IMR-90 (cell line): ENCODE data around the gene DLL4. TPM values are rescaled to one million over a fixed set of nuclear protein-coding genes. Genes with fewer than 3 reads are reported as not detected.

Source experiments
- ATAC-seq: fragments of 200-7000 bp; cut with Tn5 transposase; 2 replicates; pipeline ENCODE4 v1.9.1; 2020; ENCODE audit warnings: low read depth, mild to moderate bottlenecking, moderate library complexity
- BruUV-seq: library from RNA; stranded (reverse); fragments of 400-500 nt; replicated peaks from 2 replicates; lab custom pipeline; 2021; lab: Mats Ljungman, UMichigan
- CTCF ChIA-PET: fragments of 300-600 bp; formaldehyde crosslinking; extraction: SDS; loops from one replicate; lab custom pipeline; 2021; ENCODE audit warnings: antibody characterized with exemption; lab: Yijun Ruan, JAX
- POLR2A ChIA-PET: fragments of 300-600 bp; sonication (Branson Sonifier 250); formaldehyde crosslinking; loops from one replicate; lab custom pipeline; 2022; ENCODE audit warnings: antibody characterized with exemption; ENCODE audit not compliant: unreplicated experiment; lab: Charles Lee
- DNase-seq: peaks from one replicate; pipeline ENCODE4 v3.0.0; 2013
- H2AFZ ChIP-seq: replicated peaks from 2 replicates; pipeline ENCODE3; 2013; ENCODE audit warnings: low read length, mild to moderate bottlenecking; ENCODE audit not compliant: poor library complexity
- H2AK5ac ChIP-seq: 2 replicates; pipeline ENCODE4 v1.6.1; 2013; ENCODE audit warnings: low read depth, low read length, inconsistent platforms
- H2AK9ac ChIP-seq: replicated peaks from 2 replicates; pipeline ENCODE3; 2013; ENCODE audit warnings: mild to moderate bottlenecking, low read depth, low read length, moderate library complexity; ENCODE audit not compliant: poor library complexity
- H2BK120ac ChIP-seq: 2 replicates; pipeline ENCODE4 v1.6.1; 2013; ENCODE audit warnings: low read depth, low read length, inconsistent platforms
- H2BK15ac ChIP-seq: 3 replicates; pipeline ENCODE4 v1.6.1; 2013; ENCODE audit warnings: low read depth, low read length, inconsistent platforms
- H2BK20ac ChIP-seq: 2 replicates; pipeline ENCODE4 v1.6.1; 2013; ENCODE audit warnings: low read depth, mild to moderate bottlenecking, inconsistent platforms, low read length, moderate library complexity
- H2BK5ac ChIP-seq: 2 replicates; pipeline ENCODE4 v1.6.1; 2013; ENCODE audit warnings: mild to moderate bottlenecking, low read depth, low read length, inconsistent platforms; ENCODE audit not compliant: poor library complexity, severe bottlenecking
- H3K14ac ChIP-seq: replicated peaks from 2 replicates; pipeline ENCODE4 v1.6.1; 2013; ENCODE audit warnings: low read depth, low read length, inconsistent platforms
- H3K18ac ChIP-seq: 2 replicates; pipeline ENCODE4 v1.6.1; 2013; ENCODE audit warnings: low read depth, low read length, control low read depth
- H3K23ac ChIP-seq: 2 replicates; pipeline ENCODE4 v1.6.1; 2013; ENCODE audit warnings: low read depth, low read length, inconsistent platforms
- H3K27ac ChIP-seq: 2 replicates; pipeline ENCODE4 v1.5.1; 2013; ENCODE audit warnings: mild to moderate bottlenecking, control low read depth, low read length; ENCODE audit not compliant: insufficient read depth
- H3K27me3 ChIP-seq: 2 replicates; pipeline ENCODE4 v1.6.1; 2013; ENCODE audit warnings: low read length; ENCODE audit not compliant: control insufficient read depth, insufficient read depth
- H3K36me3 ChIP-seq: 2 replicates; pipeline ENCODE4 v1.6.1; 2013; ENCODE audit warnings: low read length, mixed read lengths; ENCODE audit not compliant: control insufficient read depth, insufficient read depth
- H3K4ac ChIP-seq: 2 replicates; pipeline ENCODE4 v1.6.1; 2013; ENCODE audit warnings: low read depth, low read length, inconsistent platforms
- H3K4me1 ChIP-seq: 2 replicates; pipeline ENCODE4 v1.6.1; 2013; ENCODE audit warnings: low read length, mixed read lengths; ENCODE audit not compliant: control insufficient read depth, insufficient read depth
- H3K4me2 ChIP-seq: 2 replicates; pipeline ENCODE4 v1.6.1; 2013; ENCODE audit warnings: low read depth, mild to moderate bottlenecking, control low read depth, low read length, moderate library complexity
- H3K4me3 ChIP-seq: 2 replicates; pipeline ENCODE4 v1.5.1; 2013; ENCODE audit warnings: low read depth, mild to moderate bottlenecking, control low read depth, low read length, moderate library complexity; ENCODE audit not compliant: insufficient read depth
- H3K56ac ChIP-seq: 2 replicates; pipeline ENCODE4 v1.6.1; 2013; ENCODE audit warnings: low read length, inconsistent platforms; ENCODE audit not compliant: insufficient read depth; ENCODE audit errors: extremely low read depth
- H3K79me1 ChIP-seq, 2 experiments: 2 replicates each; pipeline ENCODE4 v1.6.1; 2013; ENCODE audit warnings: low read length in 2 of 2, inconsistent platforms in 1 of 2, low read depth in 1 of 2
- H3K9ac ChIP-seq: 2 replicates; pipeline ENCODE4 v1.6.1; 2013; ENCODE audit warnings: low read depth, low read length, control low read depth
- H3K9me1 ChIP-seq: 2 replicates; pipeline ENCODE4 v1.6.1; 2013; ENCODE audit warnings: low read length, inconsistent platforms; ENCODE audit not compliant: insufficient read depth
- H3K9me3 ChIP-seq: 2 replicates; pipeline ENCODE4 v1.6.1; 2013; ENCODE audit warnings: low read length; ENCODE audit not compliant: control insufficient read depth, insufficient read depth
- H4K20me1 ChIP-seq: 2 replicates; pipeline ENCODE4 v1.6.1; 2013; ENCODE audit warnings: low read length, inconsistent platforms; ENCODE audit not compliant: insufficient read depth
- H4K5ac ChIP-seq: 2 replicates; pipeline ENCODE4 v1.6.1; 2013; ENCODE audit warnings: mild to moderate bottlenecking, low read depth, low read length, control low read depth
- H4K8ac ChIP-seq, 2 experiments: 2 replicates each; pipeline ENCODE4 v1.6.1; 2013; ENCODE audit warnings: low read depth in 2 of 2, low read length in 2 of 2, control low read depth in 1 of 2, inconsistent platforms in 1 of 2
- H4K91ac ChIP-seq: 2 replicates; pipeline ENCODE4 v1.6.1; 2013; ENCODE audit warnings: low read depth, low read length, inconsistent platforms; ENCODE audit not compliant: insufficient read depth
- CTCF ChIP-seq: conservative IDR thresholded peaks from 2 replicates; pipeline ENCODE4 v1.5.1; 2012; ENCODE audit warnings: mild to moderate bottlenecking, low read depth, low read length, improper control_type of control experiment
- MAFK ChIP-seq: IDR thresholded peaks from 2 replicates; pipeline ENCODE4 v1.6.1; 2012; ENCODE audit warnings: low read depth, low read length, improper control_type of control experiment
- MXI1 ChIP-seq: IDR thresholded peaks from 2 replicates; pipeline ENCODE4 v1.6.1; 2012; ENCODE audit warnings: low read depth, mild to moderate bottlenecking, low read length, moderate library complexity, borderline replicate concordance
- NFE2L2 ChIP-seq: fragments of 150-350 bp; IDR thresholded peaks from 2 replicates; pipeline ENCODE4 v1.6.1; 2016; ENCODE audit warnings: low read depth, mild to moderate bottlenecking, low read length
- SMC3 ChIP-seq: fragments of 150-350 bp; IDR thresholded peaks from 2 replicates; pipeline ENCODE4 v1.6.1; 2016; ENCODE audit warnings: low read depth, mild to moderate bottlenecking, antibody characterized with exemption, low read length, moderate library complexity
- WGBS, 2 experiments: methylation state at CpG; one replicate each; pipeline versions ENCODE4 v1.1.5 to v1.1.7; 2013; ENCODE audit warnings: missing lambda C conversion rate in 2 of 2; ENCODE audit not compliant: insufficient read length in 1 of 2; ENCODE audit errors: extremely low coverage in 2 of 2; 5-methylcytosine and 5-hydroxymethylcytosine counted together
- dilution Hi-C: fragments of 300-500 bp; cut with HindIII; formaldehyde crosslinking; loops from one replicate; pipeline ENCODE4 v1.14.3; 2018; ENCODE audit warnings: low sequenced_read_pairs; ENCODE audit not compliant: unreplicated experiment
- in situ Hi-C: fragments of 300-500 bp; cut with MboI; formaldehyde crosslinking; loops from 3 replicates; pipeline ENCODE4 v1.14.3; 2019; ENCODE audit warnings: low sequenced_read_pairs, inconsistent platforms, mixed read lengths
- intact Hi-C: fragments of 100-400 bp; cut with micrococcal nuclease; formaldehyde crosslinking; loops from 2 replicates; pipeline ENCODE4 v1.10.0; 2022
- polyA plus RNA-seq, 3 experiments: library from polyadenylated mRNA; depleted of rRNA; stranded (reverse); fragments of >200 nt; gene quantifications; 2 replicates each; pipeline ENCODE4 v1.2.3, GENCODE V29; 2012; ENCODE audit warnings: low replicate concordance in 1 of 3
- total RNA-seq: library from RNA; depleted of rRNA; stranded (reverse); fragments of >200 nt; gene quantifications from 2 replicates; pipeline ENCODE4 v1.2.3, GENCODE V29; 2012

Gene DLL4
- total and polyA plus RNA-seq, 2 of the 4 experiments (the other 2 are of a cell fraction) = 1.8 to 3.4 TPM

- no peak overlapping the region for H2BK120ac ChIP-seq
- peaks cover 21% of the 10 kb centered on the region for H3K4me1 ChIP-seq
- H3K18ac ChIP-seq = 0 out of 2 replicates have a peak overlapping the region, but pooled peaks have one; percentile 11
- intact Hi-C loops (no loop called here), dilution Hi-C loops (no loop called here), in situ Hi-C loops (no loop called here)
- peaks cover 3% of the 10 kb centered on the region; the same call in 1 of the 2 replicates for H3K36me3 ChIP-seq
- no TSS peak for BruUV-seq
- H3K9me3 ChIP-seq = no peaks in the 10 kb centered on the region
- peaks cover 16% of the 10 kb centered on the region for H3K9me1 ChIP-seq
- peak; percentile 21 for ATAC-seq
- no peak overlapping the region; the same call in 1 of the 2 replicates for H4K91ac ChIP-seq
- TF ChIP-seq SMC3 (peak; percentile 32; the same call in 1 of the 2 replicates), CTCF (peak; percentile 43), MAFK (no peak), NFE2L2 (no peak), MXI1 (no peak)
- H2BK15ac ChIP-seq = peak overlapping the region; percentile 67; the same call in 1 of the 3 replicates
- H4K5ac ChIP-seq = 0 out of 2 replicates have a peak overlapping the region, but pooled peaks have one; percentile 20
- peak overlapping the region; percentile 71 for H2AK9ac ChIP-seq
- H2AK5ac ChIP-seq = peak overlapping the region; percentile 59; the same call in 1 of the 2 replicates
- H3K23ac ChIP-seq = peak overlapping the region; percentile 85; the same call in 1 of the 2 replicates
- H3K14ac ChIP-seq = peak overlapping the region; percentile 78; the same call in 1 of the 2 replicates
- CTCF ChIA-PET = interaction anchor here (1.1 to 1.6 kb wide), 7 partner anchors 11 to 255 kb away, joined by 3 to 12 read pairs (median 4); no protein-coding TSS in a partner anchor
- H4K8ac ChIP-seq = peak overlapping the region in 1 of 2 experiments; percentile 43; a peak in 1 of 4 replicates
- peak; percentile 51 for DNase-seq
- peaks cover 23% of the 10 kb centered on the region for H3K27me3 ChIP-seq
- peak overlapping the region; percentile 76 for H3K4ac ChIP-seq
- H3K79me1 ChIP-seq = peaks cover 0 to 55% of the 10 kb centered on the region in 2 experiments; a peak in 3 of 4 replicates
- H3K4me3 ChIP-seq = peak overlapping the region; percentile 85
- peak overlapping the region; percentile 96 for H2AFZ ChIP-seq
- H3K4me2 ChIP-seq = peak overlapping the region; percentile 99
- H3K56ac ChIP-seq = 0 out of 2 replicates have a peak overlapping the region, but pooled peaks have one; percentile 31
- H3K9ac ChIP-seq = peak overlapping the region; percentile 66
- no peak overlapping the region; the same call in 1 of the 2 replicates for H3K27ac ChIP-seq
- H2BK20ac ChIP-seq = no peak overlapping the region; the same call in 1 of the 2 replicates
- POLR2A ChIA-PET = no interaction called here
- WGBS, 2 experiments = 1% methylated on average over 20 of the region's 46 CpGs; no CpG with 5 or more reads in 1 of the 2 experiments
- peaks cover 39% of the 10 kb centered on the region for H4K20me1 ChIP-seq
- H2BK5ac ChIP-seq = no peak overlapping the region
These were observed 1.5 kb downstream of the DLL4 start for GRCh38 chr15:40930430-40931299.
